ACHN (cell line): Measurements from ENCODE around the gene DNMT3A.
A peak's percentile ranks its signal among the peaks of the same experiment; 100 is the strongest.

Experiments used
- DNase-seq: peaks from one replicate; pipeline ENCODE4 v3.0.0-alpha.2; 2015
- in situ Hi-C: cut with HindIII; loops from 2 replicates; pipeline ENCODE4 v1.10.0; 2017; ENCODE audit warnings: low sequenced_read_pairs, low pct_ligation_motif_present, low pct_unique_long_range_greater_than_20kb

Gene DNMT3A

DNA sequence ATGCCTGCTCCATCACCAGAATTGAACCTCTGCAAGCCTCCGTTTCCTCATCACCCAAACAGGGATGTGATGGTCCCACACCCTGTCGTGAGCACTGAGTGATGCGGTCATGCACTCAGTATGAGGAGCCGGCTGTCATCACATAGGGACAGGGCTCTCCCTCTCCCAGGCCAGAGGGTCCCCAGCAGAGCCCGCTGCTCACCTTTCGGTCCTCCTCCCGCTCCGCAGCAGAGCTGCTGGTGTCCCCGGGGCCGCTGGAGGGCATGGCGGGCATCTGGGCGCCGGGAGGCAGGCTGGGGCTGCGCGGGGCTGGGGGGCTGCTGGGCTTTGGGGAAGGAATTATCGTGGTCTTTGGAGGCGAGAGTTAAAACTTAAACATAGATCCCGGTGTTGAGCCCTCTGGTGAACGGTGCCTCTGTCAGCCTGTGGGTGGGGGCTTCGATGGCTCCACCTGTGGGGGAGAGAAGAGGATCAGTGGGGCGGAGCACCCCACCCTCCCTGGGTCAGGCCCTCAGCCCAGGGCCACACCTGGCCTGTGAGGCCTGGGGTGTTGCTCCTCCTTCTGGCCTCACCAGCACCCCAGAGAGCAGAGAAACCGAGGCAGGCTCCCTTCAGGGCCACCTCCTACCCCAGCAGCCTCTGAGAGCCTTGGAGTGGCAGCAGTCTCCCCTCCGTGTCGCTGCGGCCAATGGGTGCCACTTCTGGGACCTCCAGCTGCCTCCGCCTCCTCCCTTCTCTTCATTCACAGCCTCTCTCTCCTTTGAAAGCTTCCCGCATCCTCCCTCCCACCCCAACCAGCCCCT, 27.8 kb downstream of the DNMT3A start:
- in situ Hi-C loops = no loop called here

GRCh38 chr2:25312958-25313710, 28.6 kb downstream of the DNMT3A start:
- in situ Hi-C loops = no loop called here
- DNase-seq = no peak

More for the DNA sequence above, 27.8 kb downstream of the DNMT3A start:
- DNase-seq = no peak

GRCh38 chr2:25311865-25312575, 29.7 kb downstream of the DNMT3A start:
- in situ Hi-C loops = no loop called here
- no peak for DNase-seq

- in situ Hi-C loops = no loop called here
- DNase-seq = no peak
These were observed 30.5 kb downstream of the DNMT3A start for GRCh38 chr2:25310965-25311864.

GRCh38 chr2:25310709-25310964, 31.1 kb downstream of the DNMT3A start:
- DNase-seq = no peak
- in situ Hi-C loops = no loop called here

DNA sequence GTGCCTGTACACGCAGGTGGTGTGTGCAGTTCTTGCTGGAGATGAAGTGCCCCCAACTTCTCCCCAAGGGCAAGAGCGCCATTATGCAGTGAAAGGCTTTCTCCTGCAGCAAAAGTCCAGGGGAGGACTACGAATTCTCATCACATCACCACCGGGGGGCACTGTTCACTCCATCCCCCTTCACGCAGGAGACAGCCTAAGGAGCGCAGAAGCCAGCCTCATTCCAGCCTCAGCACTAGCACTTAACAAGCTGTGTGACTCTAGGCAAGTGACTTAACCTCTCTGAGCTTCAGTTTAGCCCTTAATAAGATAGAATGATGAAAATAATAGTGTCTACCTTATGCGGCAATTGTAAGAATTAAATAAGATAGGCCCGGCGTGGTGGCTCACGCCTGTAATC, 32.3 kb downstream of the DNMT3A start:
- peak; percentile 69 for DNase-seq
- in situ Hi-C loops = no loop called here

- DNase-seq = no peak
- in situ Hi-C loops = no loop called here
These were observed 33.1 kb downstream of the DNMT3A start for GRCh38 chr2:25308599-25308998.

GRCh38 chr2:25307949-25308557, 33.7 kb downstream of the DNMT3A start:
- DNase-seq = no peak
- in situ Hi-C loops = no loop called here

DNA sequence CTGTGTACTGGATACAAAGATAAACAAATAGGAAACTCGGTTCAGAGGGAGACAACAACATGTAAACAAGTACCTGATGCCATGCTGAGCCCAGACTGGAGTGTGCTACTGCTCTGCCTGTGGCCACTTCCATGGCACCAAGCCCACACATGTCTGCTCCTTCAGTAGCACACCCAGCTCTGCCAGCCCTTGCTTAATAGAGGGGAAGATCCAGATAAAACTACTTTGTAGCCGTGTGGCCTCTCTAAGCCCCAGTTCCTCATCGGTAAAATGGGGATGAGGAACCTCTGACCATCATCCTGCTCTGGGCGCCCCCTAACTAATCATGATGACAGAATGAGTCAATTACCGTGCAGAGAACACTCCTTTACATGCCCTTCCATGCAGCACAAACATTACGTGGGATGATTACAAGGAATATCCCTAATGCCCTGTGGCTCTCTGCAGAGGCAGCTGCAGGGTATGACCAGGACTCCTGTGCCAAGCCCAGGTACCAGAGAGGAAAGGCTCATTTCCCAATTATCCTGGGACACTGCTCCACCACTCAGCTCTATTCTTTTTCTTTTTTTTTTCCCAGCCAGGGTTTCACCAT, 34.9 kb downstream of the DNMT3A start:
- no peak for DNase-seq
- in situ Hi-C loops = no loop called here

- DNase-seq = no peak
- in situ Hi-C loops = no loop called here
These were observed 36.0 kb downstream of the DNMT3A start for GRCh38 chr2:25305775-25306174.

DNA sequence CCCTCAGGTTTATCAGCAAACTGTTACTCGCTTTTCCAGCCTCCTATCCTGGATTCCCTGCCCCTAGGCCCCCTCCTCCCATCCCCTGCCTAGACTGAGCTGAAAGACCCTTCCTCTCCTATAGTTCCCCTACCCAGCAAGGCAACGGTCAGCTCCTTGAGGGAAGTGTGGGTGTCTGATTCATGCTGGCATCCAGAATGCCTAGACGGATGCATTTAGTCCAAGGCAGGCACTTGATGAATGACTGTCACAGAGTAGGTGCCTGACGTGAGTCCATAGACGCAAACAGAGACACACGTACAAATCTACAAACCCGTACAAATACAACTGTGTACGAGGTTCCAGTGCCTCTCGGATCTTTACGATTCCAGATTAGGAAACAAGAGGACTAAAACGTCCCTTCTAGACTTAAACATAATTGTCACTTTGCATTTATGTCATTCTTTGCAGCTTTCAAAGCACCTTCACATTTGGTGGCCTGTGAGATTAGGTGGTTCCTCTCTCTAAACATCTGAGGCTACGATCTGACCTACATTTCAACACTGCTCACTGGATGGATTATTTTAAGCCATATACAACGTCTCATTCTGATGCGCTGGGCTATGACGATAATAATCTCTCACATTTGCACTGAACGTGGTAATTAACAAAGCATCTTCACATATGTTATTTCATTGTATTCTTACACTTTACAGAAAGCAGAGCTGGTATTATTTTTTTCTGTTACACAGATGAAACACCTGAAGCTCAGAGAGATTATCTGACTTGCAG, 36.7 kb downstream of the DNMT3A start:
- in situ Hi-C loops = no loop called here
- no peak for DNase-seq

GRCh38 chr2:25304321-25304720, 37.4 kb downstream of the DNMT3A start:
- DNase-seq = no peak
- in situ Hi-C loops = no loop called here

GRCh38 chr2:25303633-25304236, 38.0 kb downstream of the DNMT3A start:
- in situ Hi-C loops = no loop called here
- no peak for DNase-seq

GRCh38 chr2:25302758-25303375, 38.9 kb downstream of the DNMT3A start:
- in situ Hi-C loops = no loop called here
- DNase-seq = no peak

DNA sequence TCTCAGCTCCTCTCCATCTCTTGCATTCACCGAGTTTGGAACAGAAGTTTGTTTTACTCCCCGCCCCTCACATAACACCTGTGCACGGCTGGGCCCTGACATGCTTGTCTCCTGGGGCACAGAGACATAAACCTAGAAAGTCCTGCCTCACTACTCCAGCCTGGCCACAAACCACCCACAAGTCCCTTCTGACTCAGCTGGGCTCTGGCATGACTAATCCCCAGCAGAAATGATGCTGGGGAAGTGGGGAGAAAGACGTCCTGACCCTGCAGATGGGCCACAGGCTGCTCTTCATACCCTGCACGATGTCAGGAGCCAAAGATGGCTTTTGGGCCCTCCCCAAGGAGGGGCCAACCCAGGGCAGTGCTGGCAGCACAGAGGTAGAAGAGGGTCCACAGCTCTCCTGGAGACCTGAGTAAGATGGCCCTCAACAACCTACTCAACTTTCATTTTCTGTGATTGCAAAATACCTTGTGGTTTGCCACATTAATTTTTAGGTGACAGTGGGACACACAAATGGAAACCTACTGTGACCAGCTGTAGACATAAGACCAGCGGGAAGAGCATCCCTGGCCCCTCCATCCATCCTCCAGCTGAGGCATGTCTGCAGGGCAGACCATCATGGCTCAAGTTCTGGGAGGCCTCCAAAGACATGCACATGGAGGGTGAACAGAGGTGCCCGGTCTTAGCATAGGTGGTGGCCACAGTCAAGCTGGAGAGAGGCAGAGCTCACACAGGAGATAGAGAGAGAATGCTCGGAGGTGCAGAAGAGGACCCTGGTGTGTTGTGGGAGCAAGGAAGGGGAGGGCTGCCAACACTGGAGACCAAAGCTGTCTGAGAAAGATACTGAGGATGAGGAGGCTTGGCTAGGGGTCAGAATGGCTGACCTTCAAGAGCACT, 40.0 kb downstream of the DNMT3A start:
- DNase-seq = peak; percentile 77
- in situ Hi-C loops = no loop called here

GRCh38 chr2:25300001-25300400, 41.7 kb downstream of the DNMT3A start:
- in situ Hi-C loops = no loop called here
- DNase-seq = no peak
